ENCODE measurements around the gene LACRT. TPM values are rescaled to one million over a fixed set of nuclear protein-coding genes. Genes with fewer than 3 reads are reported as not detected.
A peak's percentile ranks its signal among the peaks of the same experiment; 100 is the strongest.

LACRT gene
- total and polyA plus RNA-seq, 2 experiments from 2014 or later, result not detected

DNA sequence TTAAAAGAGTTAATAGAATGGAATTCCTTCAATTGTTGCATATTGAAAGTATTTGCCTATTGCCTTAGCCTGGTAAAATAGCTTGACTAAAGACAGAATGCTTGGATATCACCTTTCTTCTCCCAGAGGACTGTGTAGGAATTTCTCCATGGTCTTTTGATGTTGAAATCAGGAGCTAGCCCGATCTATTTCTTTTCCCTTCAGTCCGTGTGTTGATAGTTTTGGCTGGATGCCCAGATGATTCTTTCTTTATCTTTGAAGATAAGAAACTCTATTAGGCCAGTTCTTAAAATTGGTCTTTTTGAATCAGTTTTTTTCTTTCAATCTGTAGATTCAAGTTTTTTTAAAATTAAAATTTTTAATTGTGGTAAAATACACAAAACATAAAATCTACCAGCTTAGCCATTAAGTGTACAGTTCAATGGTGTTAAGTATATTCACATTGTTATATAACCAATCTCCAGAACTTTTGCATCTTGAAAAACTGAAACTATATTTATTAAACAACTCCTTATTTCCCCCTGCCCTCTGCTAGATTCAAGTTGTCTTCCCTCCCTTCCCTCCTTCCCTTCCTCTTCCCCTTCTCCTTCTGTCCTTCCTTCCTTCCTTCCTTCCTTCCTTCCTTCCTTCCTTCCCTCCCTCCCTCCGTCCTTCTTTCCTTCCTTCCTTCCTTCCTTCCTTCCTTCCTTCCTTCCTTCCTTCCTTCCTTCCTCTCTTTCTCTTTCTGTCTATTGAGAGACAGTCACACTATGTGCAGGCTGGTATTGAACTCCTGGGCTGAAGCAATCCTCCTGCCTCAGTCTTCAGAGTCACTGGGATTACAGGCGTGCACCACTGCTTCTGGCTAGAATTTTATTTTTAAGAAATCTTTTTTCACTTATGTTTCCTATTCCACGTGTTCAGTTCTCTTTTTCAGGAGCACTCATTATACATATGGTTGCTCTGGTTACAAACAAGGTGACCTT lies 10.1 kb downstream of the LACRT start:
- no peaks in the 10 kb centered on the region for H3K36me3 ChIP-seq (replicated peaks; ENCODE audit: insufficient read depth, low read depth)
- no peaks in the 10 kb centered on the region for H3K79me2 ChIP-seq
- H2AFZ ChIP-seq, result no peak overlapping the region
- 44% methylated on average over 4 of the region's 5 CpGs for WGBS (ENCODE audit: low lambda C conversion rate, missing lambda C conversion rate)
- no peak overlapping the region for H3K4me3 ChIP-seq
- DNase-seq (ENCODE audit: low spot score), result no peak
- H3K27ac ChIP-seq, result no peak overlapping the region
- no peaks in the 10 kb centered on the region for H3K4me1 ChIP-seq (ENCODE audit: insufficient read depth)
- H3K27me3 ChIP-seq, result peaks cover 12% of the 10 kb centered on the region
- no peaks in the 10 kb centered on the region for H3K9me3 ChIP-seq (ENCODE audit: low read depth)
- H4K20me1 ChIP-seq (ENCODE audit: insufficient read depth, poor library complexity, severe bottlenecking), result no peaks in the 10 kb centered on the region
- no peaks in the 10 kb centered on the region for H3K9me2 ChIP-seq (replicated peaks; ENCODE audit: insufficient read depth)
- no peak overlapping the region for H3K4me2 ChIP-seq
- TF ChIP-seq EZH2phosphoT487 (IDR thresholded peaks at IDR 0.05; ENCODE audit: low read depth, severe bottlenecking, unreplicated experiment) (no peak), EZH2 (IDR thresholded peaks at IDR 0.05; ENCODE audit: borderline replicate concordance) (no peak)
- TF ChIP-seq, protein P1, sequence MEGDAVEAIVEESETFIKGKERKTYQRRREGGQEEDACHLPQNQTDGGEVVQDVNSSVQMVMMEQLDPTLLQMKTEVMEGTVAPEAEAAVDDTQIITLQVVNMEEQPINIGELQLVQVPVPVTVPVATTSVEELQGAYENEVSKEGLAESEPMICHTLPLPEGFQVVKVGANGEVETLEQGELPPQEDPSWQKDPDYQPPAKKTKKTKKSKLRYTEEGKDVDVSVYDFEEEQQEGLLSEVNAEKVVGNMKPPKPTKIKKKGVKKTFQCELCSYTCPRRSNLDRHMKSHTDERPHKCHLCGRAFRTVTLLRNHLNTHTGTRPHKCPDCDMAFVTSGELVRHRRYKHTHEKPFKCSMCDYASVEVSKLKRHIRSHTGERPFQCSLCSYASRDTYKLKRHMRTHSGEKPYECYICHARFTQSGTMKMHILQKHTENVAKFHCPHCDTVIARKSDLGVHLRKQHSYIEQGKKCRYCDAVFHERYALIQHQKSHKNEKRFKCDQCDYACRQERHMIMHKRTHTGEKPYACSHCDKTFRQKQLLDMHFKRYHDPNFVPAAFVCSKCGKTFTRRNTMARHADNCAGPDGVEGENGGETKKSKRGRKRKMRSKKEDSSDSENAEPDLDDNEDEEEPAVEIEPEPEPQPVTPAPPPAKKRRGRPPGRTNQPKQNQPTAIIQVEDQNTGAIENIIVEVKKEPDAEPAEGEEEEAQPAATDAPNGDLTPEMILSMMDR (IDR thresholded peaks at IDR 0.05; ENCODE audit: poor library complexity), result no peak

DNA sequence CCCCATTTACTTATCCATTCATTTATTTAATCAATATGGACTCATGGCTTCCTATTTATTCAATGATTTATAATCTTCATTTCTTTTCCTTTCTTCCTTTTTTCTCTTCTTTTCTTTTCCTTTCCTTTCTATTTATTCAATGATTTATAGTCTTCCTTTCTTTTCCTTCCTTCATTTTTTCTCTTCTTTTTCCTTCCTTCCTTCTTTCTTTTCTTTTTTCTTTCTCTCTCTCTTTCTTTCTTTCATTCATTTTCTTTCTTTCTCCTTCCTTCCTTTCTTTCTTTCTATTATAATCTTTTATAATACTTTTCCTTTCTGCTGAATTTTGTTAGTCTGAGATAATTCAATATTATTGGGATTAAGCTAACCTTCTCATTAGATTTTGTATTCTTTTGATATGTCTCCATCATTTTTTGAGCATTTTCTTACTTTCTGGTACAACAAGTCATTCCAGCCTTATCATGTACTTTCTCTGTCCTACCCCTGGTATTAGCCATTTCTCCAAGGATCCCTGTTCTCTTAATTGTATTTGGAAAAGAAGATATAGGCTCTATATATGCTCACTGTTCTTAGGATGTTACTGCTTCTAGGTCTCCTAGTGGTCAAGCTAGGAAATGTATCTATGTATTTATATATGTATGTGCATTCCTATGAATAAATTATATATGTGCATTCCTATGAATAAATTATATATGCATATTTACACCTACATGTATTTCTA lies 12.1 kb downstream of the LACRT start:
- Histone ChIP-seq H3K79me2 (no peaks in the 10 kb centered on the region), H3K4me3 (no peak overlapping the region), H3K36me3 (replicated peaks; ENCODE audit: insufficient read depth, low read depth) (no peaks in the 10 kb centered on the region), H2AFZ (no peak overlapping the region), H3K9me3 (ENCODE audit: low read depth) (no peaks in the 10 kb centered on the region), H3K27ac (no peak overlapping the region), H3K9me2 (replicated peaks; ENCODE audit: insufficient read depth) (no peaks in the 10 kb centered on the region), H3K27me3 (peaks cover 24% of the 10 kb centered on the region), H4K20me1 (ENCODE audit: insufficient read depth, poor library complexity, severe bottlenecking) (no peaks in the 10 kb centered on the region), H3K4me1 (ENCODE audit: insufficient read depth) (no peaks in the 10 kb centered on the region), H3K4me2 (no peak overlapping the region)
- no peak for DNase-seq (ENCODE audit: low spot score)
- TF ChIP-seq, protein P1 (IDR thresholded peaks at IDR 0.05; ENCODE audit: poor library complexity), result peak; percentile 9
- TF ChIP-seq EZH2 (IDR thresholded peaks at IDR 0.05; ENCODE audit: borderline replicate concordance) (no peak), EZH2phosphoT487 (IDR thresholded peaks at IDR 0.05; ENCODE audit: low read depth, severe bottlenecking, unreplicated experiment) (no peak)

DNA sequence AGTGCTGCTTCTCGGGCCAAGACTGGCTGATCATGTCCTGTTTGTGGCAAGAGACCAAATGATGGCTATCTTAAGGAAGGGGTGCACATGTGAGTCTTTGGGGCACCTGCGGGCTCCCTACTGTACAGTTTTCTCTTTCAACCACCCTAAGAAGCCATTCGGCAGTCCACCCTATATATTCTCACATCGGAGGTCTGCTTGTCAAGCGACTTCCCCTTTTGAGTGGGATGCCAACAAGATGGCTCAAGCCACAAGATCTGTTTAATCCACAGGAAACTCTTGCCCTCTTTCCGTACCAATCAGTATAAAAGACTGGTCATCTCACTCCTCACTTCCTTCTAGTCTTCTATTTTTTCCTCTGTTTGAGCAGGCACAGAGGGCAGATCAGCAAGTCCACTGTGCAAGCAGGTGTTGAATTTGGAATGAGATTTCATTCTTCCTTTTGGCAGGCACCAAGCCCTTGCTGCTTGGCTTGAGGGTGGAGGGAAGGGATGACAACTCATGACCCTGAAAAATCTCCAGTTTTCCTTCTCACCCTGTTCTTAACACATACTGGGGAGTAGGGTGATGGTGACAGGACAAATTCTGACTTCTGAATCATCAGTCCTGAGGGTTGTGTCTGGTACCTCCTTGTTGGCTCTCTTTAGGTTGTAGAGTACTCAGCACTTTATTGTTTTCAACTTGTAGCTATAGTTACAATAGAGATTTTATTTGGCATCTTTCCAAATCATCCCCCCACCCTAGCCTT lies 17.6 kb downstream of the LACRT start:
- no peaks in the 10 kb centered on the region for H3K9me3 ChIP-seq (ENCODE audit: low read depth)
- H4K20me1 ChIP-seq (ENCODE audit: insufficient read depth, poor library complexity, severe bottlenecking), result no peaks in the 10 kb centered on the region
- H3K27ac ChIP-seq, result no peak overlapping the region
- no peaks in the 10 kb centered on the region for H3K36me3 ChIP-seq (replicated peaks; ENCODE audit: insufficient read depth, low read depth)
- no peak for DNase-seq (ENCODE audit: low spot score)
- no peaks in the 10 kb centered on the region for H3K9me2 ChIP-seq (replicated peaks; ENCODE audit: insufficient read depth)
- no peaks in the 10 kb centered on the region for H3K79me2 ChIP-seq
- no peak overlapping the region for H3K4me2 ChIP-seq
- no peak overlapping the region for H3K4me3 ChIP-seq
- peaks cover 36% of the 10 kb centered on the region for H3K27me3 ChIP-seq
- no peak for TF ChIP-seq EZH2phosphoT487 (IDR thresholded peaks at IDR 0.05; ENCODE audit: low read depth, severe bottlenecking, unreplicated experiment)
- TF ChIP-seq, protein P1 (IDR thresholded peaks at IDR 0.05; ENCODE audit: poor library complexity), result no peak
- TF ChIP-seq EZH2 (IDR thresholded peaks at IDR 0.05; ENCODE audit: borderline replicate concordance), result no peak
- H3K4me1 ChIP-seq (ENCODE audit: insufficient read depth), result no peaks in the 10 kb centered on the region
- H2AFZ ChIP-seq, result no peak overlapping the region
- WGBS (ENCODE audit: low lambda C conversion rate, missing lambda C conversion rate), result 81% methylated on average over 6 of the region's 6 CpGs
